ENCODE measurements around the gene ZBTB20.

Gene ZBTB20

GRCh38 chr3:114442246-114442645, 704.8 kb downstream of the ZBTB20 start:
- no peak overlapping the region for H3K4me2 ChIP-seq (ENCODE audit: low read length)
- H3K4me1 ChIP-seq (ENCODE audit: low read length) = peaks cover 22% of the 10 kb centered on the region
- H3K27me3 ChIP-seq (ENCODE audit: low read depth, low read length) = peaks cover 26% of the 10 kb centered on the region; the same call in 1 of the 2 replicates
- H3K36me3 ChIP-seq (replicated peaks; ENCODE audit: low read depth, low read length) = no peaks in the 10 kb centered on the region
- TF ChIP-seq EZH2phosphoT487 (IDR thresholded peaks at IDR 0.05; ENCODE audit: low read depth) (no peak), CTCF (IDR thresholded peaks at IDR 0.05; ENCODE audit: low read depth, low read length) (no peak)
- no peaks in the 10 kb centered on the region for H3K79me2 ChIP-seq (ENCODE audit: low read length)
- no peaks in the 10 kb centered on the region for H4K20me1 ChIP-seq (ENCODE audit: insufficient read depth, low read length)
- no peak overlapping the region for H3K4me3 ChIP-seq (ENCODE audit: low read length)
- no peaks in the 10 kb centered on the region for H3K9me3 ChIP-seq (ENCODE audit: insufficient read depth, low read length)
- no peak overlapping the region for H2AFZ ChIP-seq (ENCODE audit: low read depth, low read length)
- H3K9ac ChIP-seq (ENCODE audit: low read length) = no peak overlapping the region
- H3K27ac ChIP-seq (ENCODE audit: low read length) = no peak overlapping the region

GRCh38 chr3:114441386-114441785, 705.7 kb downstream of the ZBTB20 start:
- H3K9ac ChIP-seq (ENCODE audit: low read length) = no peak overlapping the region
- no peaks in the 10 kb centered on the region for H3K36me3 ChIP-seq (replicated peaks; ENCODE audit: low read depth, low read length)
- no peaks in the 10 kb centered on the region for H3K9me3 ChIP-seq (ENCODE audit: insufficient read depth, low read length)
- H3K4me3 ChIP-seq (ENCODE audit: low read length) = no peak overlapping the region
- H3K4me1 ChIP-seq (ENCODE audit: low read length) = peaks cover 30% of the 10 kb centered on the region
- no peaks in the 10 kb centered on the region for H4K20me1 ChIP-seq (ENCODE audit: insufficient read depth, low read length)
- H3K27ac ChIP-seq (ENCODE audit: low read length) = no peak overlapping the region
- TF ChIP-seq EZH2phosphoT487 (IDR thresholded peaks at IDR 0.05; ENCODE audit: low read depth) = no peak
- no peak for TF ChIP-seq CTCF (IDR thresholded peaks at IDR 0.05; ENCODE audit: low read depth, low read length)
- H3K4me2 ChIP-seq (ENCODE audit: low read length) = no peak overlapping the region
- no peak overlapping the region for H2AFZ ChIP-seq (ENCODE audit: low read depth, low read length)
- H3K79me2 ChIP-seq (ENCODE audit: low read length) = no peaks in the 10 kb centered on the region
- H3K27me3 ChIP-seq (ENCODE audit: low read depth, low read length) = peaks cover 26% of the 10 kb centered on the region; the same call in 1 of the 2 replicates

- Histone ChIP-seq H4K20me1 (ENCODE audit: insufficient read depth, low read length) (no peaks in the 10 kb centered on the region), H3K27ac (ENCODE audit: low read length) (no peak overlapping the region), H3K36me3 (replicated peaks; ENCODE audit: low read depth, low read length) (no peaks in the 10 kb centered on the region), H3K4me1 (ENCODE audit: low read length) (peaks cover 37% of the 10 kb centered on the region), H3K9me3 (ENCODE audit: insufficient read depth, low read length) (no peaks in the 10 kb centered on the region), H3K79me2 (ENCODE audit: low read length) (no peaks in the 10 kb centered on the region), H2AFZ (ENCODE audit: low read depth, low read length) (no peak overlapping the region), H3K4me2 (ENCODE audit: low read length) (no peak overlapping the region), H3K9ac (ENCODE audit: low read length) (no peak overlapping the region), H3K4me3 (ENCODE audit: low read length) (no peak overlapping the region), H3K27me3 (ENCODE audit: low read depth, low read length) (peaks cover 26% of the 10 kb centered on the region; the same call in 1 of the 2 replicates)
- no peak for TF ChIP-seq CTCF (IDR thresholded peaks at IDR 0.05; ENCODE audit: low read depth, low read length)
- TF ChIP-seq EZH2phosphoT487 (IDR thresholded peaks at IDR 0.05; ENCODE audit: low read depth) = no peak
Observed at GRCh38 chr3:114440700-114441099, 706.4 kb downstream of the ZBTB20 start.

- H3K4me1 ChIP-seq (ENCODE audit: low read length) = peaks cover 47% of the 10 kb centered on the region
- TF ChIP-seq CTCF (IDR thresholded peaks at IDR 0.05; ENCODE audit: low read depth, low read length) = no peak
- no peak for TF ChIP-seq EZH2phosphoT487 (IDR thresholded peaks at IDR 0.05; ENCODE audit: low read depth)
- H3K4me3 ChIP-seq (ENCODE audit: low read length) = no peak overlapping the region
- no peak overlapping the region for H3K9ac ChIP-seq (ENCODE audit: low read length)
- peaks cover 16% of the 10 kb centered on the region; the same call in 1 of the 2 replicates for H3K27me3 ChIP-seq (ENCODE audit: low read depth, low read length)
- H3K79me2 ChIP-seq (ENCODE audit: low read length) = no peaks in the 10 kb centered on the region
- H3K9me3 ChIP-seq (ENCODE audit: insufficient read depth, low read length) = no peaks in the 10 kb centered on the region
- H3K4me2 ChIP-seq (ENCODE audit: low read length) = no peak overlapping the region
- no peaks in the 10 kb centered on the region for H3K36me3 ChIP-seq (replicated peaks; ENCODE audit: low read depth, low read length)
- no peak overlapping the region for H2AFZ ChIP-seq (ENCODE audit: low read depth, low read length)
- no peak overlapping the region for H3K27ac ChIP-seq (ENCODE audit: low read length)
- H4K20me1 ChIP-seq (ENCODE audit: insufficient read depth, low read length) = no peaks in the 10 kb centered on the region
Observed at GRCh38 chr3:114439284-114439683, 707.8 kb downstream of the ZBTB20 start.

All from OCI-LY3 (cell line).